NCI-H1105 (cell line): ENCODE measurements around the gene ZNRF3.
A peak's percentile ranks its signal among the peaks of the same experiment; 100 is the strongest.
"Not testable (repeated sequence)": the region's sequence is repeated elsewhere in the genome, so short reads cannot be mapped to it uniquely, and the experiment has no call there.

Source experiments
- DNase-seq: peaks from one replicate; lab custom pipeline; 2025; lab: John Stamatoyannopoulos, UW

ZNRF3 gene

GRCh38 chr22:28882878-28883656 is at the start of gene ZNRF3:
TSS of gene ZNRF3 (plus strand) at chr22:28883572. CDS start at chr22:28883767, 195 bp downstream.
- peak; percentile 84 for DNase-seq

DNA sequence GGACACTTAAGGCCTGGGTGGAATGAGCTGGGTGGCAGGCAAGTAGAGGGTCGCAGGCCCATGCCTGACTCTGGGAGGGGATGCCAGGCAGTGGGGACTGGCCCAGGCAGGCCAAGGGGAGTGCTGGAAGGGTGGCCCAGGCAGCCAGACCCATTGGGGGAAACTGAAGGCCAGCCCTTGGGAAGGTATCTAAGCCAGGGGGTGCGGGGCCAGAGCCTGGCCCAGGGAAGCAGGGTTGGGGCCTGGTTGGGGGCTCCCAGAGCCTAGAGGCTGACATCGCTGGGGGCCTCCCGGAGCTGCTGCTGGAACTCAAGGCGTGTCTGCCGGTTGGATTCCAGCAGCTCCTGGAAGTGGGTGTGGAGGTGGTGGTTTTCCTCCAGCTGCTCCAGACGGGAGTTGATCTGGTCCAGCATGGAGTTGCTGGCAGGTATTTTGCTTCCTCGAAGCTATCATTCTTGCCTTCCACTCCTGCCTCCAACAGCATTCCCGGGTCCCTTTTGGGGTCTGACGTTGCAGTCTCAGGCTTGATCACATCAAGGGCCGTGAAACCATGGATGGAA is 47.7 kb upstream of the ZNRF3 start:
- no peak for DNase-seq

DNA sequence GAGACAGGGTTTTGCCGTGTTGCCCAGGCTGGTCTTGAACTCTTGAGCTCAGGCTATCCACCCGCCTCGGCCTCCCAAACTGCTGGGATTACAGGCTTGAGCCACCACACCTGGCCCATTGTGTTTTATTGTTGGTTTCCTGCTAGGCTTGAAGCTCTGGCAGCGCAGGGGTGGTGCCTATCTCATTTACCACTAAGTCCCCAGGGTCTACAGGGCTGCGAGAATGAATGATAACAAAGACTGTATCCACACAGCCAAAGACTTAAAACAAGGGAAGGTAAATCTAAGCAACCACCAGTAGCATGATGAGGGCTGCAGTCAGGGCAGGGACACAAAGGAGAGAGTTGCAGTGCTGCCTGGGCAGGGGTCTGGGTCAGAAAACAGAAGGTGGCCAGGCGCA is 45.7 kb upstream of the ZNRF3 start:
- DNase-seq = no peak

- no peak for DNase-seq
Observed at GRCh38 chr22:28838971-28839370, 44.4 kb upstream of the ZNRF3 start.

GRCh38 chr22:28841111-28841510 is 42.3 kb upstream of the ZNRF3 start:
- DNase-seq = no peak

GRCh38 chr22:28843633-28844032 is 39.7 kb upstream of the ZNRF3 start:
- no peak for DNase-seq

DNA sequence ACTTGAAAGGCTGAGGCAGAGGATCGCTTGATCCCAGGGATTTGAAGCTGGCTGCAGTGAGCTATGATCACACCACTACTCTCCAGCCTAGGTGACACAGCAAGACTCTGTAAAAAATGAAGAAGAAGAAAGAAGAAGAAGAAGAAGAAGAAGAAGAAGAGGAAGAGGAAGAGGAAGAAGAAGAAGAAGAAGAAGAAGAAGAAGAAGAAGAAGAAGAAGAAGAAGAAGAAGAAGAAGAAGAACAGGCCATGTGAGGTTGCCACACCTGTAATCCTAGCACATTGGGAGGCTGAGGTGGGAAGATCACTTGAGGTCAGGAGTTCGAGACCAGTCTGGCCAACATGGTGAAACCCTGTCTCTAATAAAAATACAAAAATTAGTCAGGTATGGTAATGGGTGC is 39.1 kb upstream of the ZNRF3 start:
- DNase-seq = not testable (repeated sequence)

- no peak for DNase-seq
Observed at GRCh38 chr22:28846994-28847393, 36.4 kb upstream of the ZNRF3 start.

DNA sequence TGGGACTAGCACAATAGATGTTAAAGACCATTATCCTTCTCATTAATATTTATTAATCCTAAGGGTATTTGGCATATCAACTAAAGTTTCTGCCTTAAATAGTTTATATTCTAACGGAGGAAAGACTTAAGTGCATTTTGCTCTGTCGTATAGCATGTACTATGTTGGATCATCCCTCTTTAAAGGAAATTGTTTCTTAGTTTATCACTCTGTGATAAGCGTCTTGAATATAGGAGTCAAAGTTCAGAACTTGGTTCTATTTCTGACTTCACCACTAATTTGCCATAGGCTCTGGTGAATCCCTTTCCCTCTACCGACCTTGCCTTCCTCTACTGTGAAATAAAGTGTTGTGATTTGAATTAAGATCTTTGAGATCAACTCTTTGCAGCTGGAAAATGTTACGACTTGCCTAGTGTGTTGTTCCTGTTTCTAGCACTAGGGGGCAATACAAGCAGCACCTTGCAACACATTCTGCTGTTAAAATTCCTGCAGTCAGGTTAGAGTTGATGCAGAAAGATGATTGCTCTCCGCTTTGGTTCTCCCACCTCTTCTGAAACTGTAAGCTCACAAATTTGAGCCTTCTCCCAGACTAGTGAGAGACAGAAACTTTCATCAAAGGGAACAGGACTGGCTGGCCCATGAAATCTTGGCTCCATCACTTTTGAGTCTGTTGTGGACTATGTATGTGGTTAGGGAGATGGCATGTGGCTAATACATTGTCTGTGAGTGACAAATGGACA is 27.8 kb upstream of the ZNRF3 start:
- peak; percentile 7 for DNase-seq

GRCh38 chr22:28856095-28856455 is 27.3 kb upstream of the ZNRF3 start:
- no peak for DNase-seq

- DNase-seq = no peak
Observed at GRCh38 chr22:28857288-28857687, 26.1 kb upstream of the ZNRF3 start.

GRCh38 chr22:28864878-28865596 is 18.3 kb upstream of the ZNRF3 start:
- no peak for DNase-seq

GRCh38 chr22:28867191-28867590 is 16.2 kb upstream of the ZNRF3 start:
- DNase-seq = no peak

- DNase-seq = not testable (repeated sequence)
Observed at GRCh38 chr22:28868389-28868788, 15.0 kb upstream of the ZNRF3 start.

GRCh38 chr22:28869736-28870135 is 13.6 kb upstream of the ZNRF3 start:
- DNase-seq = no peak

DNA sequence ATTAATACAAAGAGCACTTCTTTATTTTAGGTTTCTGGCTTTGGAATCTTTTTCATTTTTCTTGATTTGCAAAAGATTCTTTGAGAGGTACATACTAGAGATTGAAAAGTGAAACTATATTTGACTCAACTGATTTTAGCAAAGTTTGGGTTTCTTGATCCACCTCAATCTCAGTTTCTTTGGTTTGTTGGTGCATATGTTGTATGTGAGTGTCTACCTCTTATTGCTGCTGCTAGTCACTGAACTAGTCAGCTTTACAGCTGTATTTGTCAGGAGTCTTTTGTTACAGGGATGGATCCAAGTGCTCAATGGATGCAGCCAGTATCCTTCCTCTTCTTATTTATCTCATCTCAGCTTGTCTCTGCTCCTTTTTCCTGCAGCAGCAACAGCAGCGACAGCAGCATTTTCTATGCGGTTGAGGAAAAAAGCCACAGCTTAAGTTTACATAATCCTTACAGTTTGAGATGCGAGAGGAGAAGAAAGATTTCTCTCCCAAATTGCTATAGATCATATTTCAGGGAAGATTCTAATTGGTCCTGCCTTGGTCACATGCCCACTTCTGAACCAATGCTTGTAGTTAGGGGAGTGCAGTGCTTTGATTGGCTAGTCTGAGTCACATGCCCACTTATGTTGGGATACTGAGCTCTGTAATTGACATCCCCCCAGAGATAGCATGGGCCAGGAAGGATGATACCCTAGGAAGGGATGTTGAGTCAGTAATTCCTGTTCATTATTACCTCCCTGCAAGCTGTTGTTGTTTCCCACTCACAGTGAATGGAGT is 10.0 kb upstream of the ZNRF3 start:
- no peak for DNase-seq

DNA sequence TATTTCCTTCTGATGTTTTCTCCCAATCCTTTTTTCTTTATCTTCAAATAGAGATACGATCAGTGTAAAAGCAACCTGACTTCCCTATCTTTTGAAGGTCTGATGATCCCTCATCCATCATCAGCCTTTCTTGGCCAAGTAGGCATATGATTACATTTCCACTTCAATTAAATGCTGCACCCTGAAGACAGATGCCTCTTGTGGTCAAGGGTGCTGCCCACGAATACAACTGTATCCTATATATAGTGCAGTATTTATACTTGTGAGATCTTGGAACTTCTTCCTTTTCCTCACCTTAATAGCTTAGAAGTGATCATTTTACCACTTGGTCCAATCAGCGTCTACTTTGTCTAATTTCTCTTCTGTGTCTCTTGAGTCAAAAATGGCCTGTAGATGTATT is 9.3 kb upstream of the ZNRF3 start:
- no peak for DNase-seq

- no peak for DNase-seq
Observed at GRCh38 chr22:28874811-28875320, 8.5 kb upstream of the ZNRF3 start.

DNA sequence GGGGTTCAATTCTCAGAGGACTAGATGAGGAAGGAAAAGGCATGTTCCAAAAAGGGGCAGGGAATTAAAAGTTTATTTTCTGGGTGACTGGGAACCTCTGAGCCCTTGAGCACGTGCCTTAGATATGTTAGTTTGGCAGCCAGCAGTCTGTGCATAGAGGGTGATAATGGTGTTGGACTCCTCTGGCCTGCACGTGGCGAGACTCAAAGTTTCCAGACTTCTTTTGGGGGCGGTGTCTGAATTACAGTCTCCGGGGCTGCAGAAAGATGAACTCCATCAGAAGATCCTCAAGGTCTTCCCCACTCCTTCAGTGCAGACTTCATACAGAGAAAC is 861 bp upstream of the ZNRF3 start:
- no peak for DNase-seq

- no peak for DNase-seq
Observed at GRCh38 chr22:28883657-28883916, 215 bp downstream of the ZNRF3 start.

GRCh38 chr22:28883917-28884746 is 760 bp downstream of the ZNRF3 start:
- DNase-seq = no peak
